DMS114 treated with DMSO at 0.1 percent for 48 hours (cell line): Measurements from ENCODE around the gene LETM1.

ENCODE experiments used
- DNase-seq: peaks from one replicate; lab custom pipeline; 2025; ENCODE audit not compliant: unreplicated experiment; lab: John Stamatoyannopoulos, UW

Gene LETM1

DNA sequence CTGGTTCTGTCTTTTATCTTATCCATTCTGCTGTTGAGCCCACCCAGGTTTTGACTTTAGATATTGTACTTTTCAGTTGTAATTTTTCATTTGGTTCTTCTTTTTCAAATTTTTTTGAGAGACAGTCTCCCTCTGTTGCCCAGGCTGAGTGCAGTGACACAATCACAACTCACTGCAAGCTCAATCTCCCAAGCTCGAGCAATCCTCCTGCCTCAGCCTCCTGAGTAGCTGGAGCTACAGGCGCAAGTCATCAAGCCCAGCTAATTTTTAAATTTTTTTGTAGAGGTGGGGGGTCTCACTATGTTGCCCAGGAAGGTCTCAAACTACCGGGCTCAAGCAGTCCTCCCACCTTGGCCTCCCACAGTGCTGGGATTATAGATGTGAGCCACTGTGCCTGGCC is 25.7 kb downstream of the LETM1 start:
- DNase-seq: no peak

DNA sequence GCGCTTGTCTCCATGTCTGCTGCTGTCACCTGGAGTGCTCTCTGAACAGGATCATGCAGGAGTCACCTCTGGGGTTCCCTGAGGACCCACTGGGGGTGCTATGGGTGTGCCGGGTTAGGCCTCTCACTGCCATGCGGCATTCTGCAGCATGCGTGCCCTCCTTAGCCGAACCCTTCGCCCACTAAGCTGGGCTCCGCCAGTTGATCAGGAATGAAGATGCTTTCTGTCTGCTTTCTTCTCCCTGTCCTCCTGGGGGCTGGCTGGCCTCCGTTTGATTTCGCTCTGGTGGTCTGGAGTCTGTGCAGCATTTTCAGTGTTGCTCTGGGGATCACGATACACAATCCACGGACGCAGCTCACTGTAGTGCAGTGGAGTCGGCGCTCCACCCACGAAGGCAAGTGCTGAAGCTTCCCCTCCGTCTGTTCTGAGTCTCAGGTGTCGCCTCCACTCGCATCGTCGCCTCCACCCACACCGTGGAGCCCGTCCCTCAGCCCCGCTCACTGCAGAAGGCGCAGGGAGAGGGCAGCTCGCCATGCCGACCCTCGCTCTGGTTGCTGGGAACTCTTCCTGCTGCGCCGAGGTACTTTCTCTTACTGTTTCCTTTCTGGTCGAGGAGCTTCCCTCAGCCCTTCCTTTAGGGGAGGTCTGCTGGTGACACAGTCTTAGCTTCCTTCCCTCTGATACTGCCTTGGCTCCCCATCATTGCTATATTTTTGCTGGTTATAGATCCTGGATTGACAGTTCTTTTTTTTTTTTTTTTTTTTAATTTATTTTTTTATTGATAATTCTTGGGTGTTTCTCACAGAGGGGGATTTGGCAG is 29.2 kb downstream of the LETM1 start:
- no peak for DNase-seq

DNA sequence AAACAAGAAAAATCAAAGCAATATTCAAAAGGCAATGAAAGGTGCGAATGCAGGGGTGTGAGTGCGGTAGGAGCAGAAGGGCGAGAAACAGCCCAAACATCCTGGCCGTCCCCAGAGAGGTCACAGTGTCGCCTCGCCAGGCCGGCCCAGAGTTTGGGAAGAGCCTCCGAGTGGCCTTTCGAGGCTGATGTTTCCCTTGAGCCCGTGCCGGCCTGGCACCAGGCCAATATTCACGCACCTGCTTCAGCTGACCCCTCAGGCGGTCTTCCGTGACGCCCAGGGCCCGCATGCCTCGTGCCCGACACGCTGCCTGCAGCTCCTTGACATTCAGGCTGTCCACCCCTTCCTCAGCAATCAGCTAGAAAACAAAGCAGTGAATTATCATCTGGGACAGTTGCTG is 30.6 kb downstream of the LETM1 start:
- no peak for DNase-seq

DNA sequence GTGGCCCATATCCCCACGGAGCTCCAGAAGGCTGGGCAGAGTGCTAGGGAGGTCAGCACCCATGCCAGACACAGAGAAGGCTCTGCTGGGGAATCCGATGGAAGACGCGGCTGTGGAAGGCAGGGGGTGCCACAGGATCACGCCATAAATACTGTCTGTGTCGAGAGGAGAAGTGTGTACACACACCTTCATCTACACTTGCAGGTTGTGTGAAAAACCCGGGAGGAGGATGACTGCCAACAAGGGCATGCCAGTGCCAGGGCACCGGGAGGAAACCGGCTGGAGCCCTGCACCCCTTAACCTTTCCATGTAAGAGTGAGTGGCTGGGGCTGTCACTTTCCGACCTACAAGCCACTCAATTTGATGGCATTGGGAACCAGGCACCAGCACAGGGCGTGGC is 31.2 kb downstream of the LETM1 start:
- DNase-seq: no peak

DNA sequence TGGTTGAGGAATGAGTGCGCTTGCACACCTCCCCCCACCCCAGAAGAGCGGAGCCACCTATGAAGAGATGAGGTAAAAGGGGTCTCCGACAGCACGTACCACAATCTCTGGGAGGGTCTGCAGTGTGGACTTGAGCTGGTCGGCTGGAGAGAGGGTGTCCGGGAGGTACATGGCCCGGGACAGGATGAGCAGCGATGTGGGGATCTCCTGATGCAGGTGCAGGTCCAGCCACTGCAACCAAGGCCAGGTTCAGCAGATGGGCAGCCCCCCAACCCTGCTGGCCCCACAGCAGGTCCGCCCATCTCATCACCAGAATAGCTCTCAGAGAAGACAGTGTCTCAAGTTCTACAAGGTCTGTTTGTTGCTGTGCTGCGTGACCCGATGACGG is 32.4 kb downstream of the LETM1 start:
- DNase-seq: no peak

DNA sequence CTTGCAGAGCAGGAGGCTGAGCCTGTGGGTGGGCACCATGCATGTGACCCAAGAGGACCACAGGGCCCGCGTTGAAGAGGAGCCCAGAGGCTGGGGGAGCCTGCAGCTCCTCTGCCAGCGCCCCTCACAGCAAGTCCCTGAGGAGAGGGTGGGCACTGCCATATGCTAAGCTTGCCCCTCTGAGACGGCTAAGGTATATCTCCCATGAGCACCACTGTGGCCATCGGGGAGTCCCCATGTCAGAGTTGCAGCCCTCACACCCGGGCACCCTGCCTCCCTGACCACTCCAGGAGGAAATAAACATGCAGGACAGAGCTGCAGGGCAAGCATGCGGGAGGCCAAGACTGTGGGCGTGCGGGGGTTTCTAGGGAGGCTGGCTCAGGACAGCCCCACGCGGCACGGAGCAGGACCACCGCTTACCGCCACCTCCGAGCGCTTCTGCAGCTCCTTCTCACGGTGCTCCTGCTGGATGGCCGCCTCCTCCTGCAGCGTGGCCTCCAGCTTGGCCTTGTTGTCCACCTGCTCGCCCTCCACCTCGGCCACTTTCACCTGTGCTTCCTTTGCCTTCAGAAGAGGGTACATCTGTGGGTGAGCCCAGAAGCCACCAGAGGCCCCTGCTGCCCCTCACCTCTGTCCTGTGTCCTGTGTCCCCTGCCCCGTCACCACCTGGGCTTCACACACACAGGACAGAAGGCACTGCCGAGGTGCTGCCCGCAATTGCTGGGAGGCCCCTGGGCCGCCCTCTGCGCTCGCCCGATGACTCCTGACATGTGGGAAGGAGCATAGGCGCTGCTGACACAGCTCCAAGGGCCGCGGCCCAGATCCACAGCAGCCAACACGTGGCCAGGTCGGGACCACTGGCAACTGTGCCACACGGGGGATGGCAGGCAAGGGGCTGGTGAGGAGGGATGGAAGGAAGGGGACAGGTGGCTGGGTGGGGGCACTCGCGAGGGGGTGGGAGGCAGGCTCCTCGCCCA is 33.1 kb downstream of the LETM1 start:
- DNase-seq: no peak

DNA sequence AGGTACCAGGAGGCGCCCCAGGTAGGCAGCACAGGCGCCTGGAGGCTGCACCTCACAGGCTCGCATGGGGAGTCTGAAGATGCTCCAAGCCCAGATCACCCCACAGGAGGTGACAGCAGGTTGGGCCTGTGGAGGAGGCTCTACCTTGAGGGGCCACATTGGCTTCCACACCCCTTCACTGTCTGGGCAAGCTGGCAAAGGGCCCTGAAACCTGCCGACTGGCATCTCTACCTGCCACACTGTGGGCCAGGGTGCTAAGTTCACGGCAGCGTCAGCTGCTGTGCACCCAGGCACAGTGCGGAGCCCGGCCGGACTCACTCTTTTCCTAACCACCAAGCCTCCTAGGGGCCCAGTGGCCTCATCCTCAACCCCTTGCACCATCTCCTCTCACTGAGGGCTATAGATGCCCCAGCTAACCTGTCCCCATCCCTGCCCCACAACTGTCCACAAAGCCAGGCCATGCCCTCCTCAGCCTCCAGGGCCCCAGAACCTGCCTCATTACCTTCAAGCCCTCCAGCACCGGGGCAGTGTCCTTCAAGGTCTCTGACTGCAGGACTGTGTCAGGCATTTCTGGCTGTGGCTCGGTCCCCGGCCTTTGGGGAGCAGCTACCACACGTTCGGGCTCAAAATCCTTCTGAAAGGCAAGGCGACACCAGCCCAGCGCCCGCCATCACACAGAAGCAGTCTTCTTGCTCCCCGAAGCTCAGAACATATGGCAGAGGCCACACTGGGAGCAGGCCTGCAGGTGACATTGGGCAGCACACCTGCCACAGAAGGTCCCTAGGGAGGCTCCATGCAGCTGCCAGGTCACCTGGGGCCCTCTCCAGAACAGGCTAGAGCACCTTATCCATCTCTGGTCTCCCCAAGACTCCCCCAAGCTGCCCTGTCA is 34.0 kb downstream of the LETM1 start:
- DNase-seq: no peak

DNA sequence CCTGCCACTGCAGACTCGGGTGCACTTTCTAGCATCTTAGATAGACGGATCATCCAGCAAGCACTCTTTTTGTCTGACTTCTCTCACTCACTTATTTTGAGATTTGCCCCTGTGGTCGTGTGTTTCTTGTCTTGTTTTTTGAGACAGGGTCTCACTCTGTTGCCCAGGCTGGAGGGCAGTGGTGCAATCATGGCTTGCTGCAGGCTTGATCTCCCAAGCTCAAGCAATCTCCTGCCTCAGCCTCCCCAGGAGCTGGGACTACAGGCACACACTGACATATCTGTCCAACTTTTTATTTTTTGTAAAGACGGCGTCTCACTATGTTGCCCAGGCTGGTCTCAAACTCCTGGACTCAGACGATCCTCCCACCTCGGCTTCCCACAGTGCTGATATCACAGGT is 36.1 kb downstream of the LETM1 start:
- DNase-seq: no peak

DNA sequence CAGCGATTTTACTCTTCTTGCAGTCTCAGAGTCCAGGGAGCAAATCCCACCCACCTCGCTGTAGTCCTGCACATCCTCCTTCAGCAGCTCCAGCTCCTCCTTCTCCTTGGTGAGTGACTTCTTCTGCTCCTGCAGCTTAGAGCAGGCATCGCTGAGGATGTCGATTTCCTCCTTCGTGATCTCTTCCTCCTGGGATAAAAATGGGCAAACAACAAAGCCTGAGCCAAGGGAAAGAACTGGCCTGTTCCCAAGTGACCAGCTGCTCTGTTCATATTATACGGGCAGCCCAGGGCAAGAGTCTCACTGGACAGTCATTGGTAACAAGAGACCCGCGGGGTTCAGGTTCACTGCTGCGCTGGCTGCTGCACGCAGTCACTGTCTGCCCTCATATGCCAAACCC is 36.7 kb downstream of the LETM1 start:
- no peak for DNase-seq

DNA sequence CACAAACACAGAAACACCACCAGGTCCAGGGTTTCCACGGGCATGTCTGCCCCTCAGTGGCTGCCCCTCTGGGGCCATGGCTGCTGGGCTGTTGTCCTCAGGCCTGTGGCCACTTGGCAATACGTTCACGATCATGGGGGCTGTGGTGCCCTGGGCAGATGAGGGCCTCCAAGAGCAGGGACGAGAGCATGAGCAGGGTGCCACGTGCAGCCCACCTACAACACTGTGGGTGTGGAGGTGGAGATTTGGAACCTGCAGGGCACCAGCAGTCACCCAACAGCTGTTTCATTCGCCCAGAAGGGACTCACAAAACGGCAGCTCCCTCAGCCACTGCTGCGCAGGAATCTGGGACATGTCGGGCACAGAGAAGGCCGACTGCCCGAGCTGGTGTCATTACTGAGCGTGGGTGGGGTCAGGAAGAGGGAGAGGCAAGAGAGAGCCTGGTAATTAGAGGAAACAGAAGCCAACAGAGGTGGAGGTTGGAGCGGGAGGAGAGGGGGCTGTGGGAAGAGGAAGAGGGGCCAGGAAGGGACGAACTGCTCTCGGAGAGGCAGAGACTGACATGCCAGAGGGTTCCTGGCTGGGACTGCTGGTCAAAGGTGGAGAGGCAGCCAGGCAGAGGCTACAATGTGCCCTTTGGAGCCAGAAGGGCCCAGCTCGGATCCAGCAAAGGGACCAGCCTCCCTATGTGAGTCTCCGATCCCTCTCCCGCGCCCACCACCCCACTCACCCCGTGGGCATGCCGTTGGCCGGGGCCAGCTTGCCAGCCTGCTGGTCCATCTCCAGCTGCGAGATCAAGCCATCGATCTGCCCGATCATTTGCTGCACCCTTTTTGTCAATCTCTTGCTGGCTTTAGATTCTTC is 39.7 kb downstream of the LETM1 start:
- no peak for DNase-seq

DNA sequence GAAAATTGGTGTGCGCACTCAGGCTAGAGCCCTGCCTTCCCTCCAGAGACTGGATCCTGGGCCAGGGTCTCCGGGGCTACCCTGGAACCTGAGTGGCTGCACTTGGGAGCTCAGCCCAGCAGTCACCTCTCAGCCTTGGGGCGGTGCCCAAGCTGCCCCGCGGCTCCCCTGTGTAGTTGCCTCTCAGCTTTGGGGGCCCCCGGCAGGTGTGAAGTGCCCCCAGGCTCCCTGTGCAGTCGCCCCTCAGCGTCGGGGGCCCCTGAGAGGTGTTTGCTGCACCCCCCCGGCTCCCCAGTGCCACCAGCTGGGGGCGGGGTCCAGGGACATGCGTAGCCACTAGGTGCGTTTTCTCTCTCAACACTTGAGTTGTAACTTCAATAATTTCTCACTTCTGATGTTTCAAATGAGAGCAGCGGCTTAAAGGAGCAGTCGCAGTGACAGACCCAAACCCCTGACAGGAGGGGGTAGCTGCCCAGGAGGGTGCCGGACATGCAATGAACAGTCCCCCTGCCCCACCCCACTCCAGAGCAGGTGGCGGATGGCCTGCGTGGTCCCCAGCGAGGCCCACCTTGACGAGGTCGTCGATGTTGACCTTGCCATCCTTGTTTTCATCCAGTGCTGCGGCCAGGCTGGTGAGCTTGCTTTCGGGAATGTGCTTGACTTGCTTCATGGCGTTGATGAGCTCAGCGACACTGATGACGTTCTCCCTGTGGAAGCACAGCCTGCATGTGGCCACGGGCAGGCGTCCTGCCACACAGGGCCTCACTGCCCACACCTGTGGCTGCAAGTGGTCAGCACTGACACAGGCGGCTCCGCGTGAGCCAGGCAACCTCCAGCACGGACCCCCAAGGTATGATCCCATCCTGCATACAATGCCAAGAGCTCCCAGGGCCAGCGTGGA is 40.6 kb downstream of the LETM1 start:
- DNase-seq: no peak

DNA sequence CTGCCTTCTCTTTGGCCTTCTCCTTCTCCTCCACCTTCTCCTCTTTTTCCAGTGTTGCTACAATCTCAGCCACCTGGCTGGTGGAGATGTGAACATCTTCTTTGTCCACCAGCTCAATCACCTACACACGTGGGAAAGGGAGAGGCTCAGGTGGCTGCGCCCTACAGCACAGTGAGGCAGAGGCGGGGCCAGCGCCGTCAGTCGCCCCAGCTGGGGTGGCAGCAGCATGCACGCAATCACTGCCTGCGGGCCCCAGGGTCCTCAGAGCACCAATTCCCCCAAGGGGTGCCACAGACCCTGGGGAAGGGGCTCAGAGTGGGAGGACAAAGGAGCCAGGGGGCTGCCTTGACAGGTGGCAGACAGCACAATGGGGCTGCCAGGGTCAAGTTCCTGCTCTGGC is 41.5 kb downstream of the LETM1 start:
- no peak for DNase-seq

DNA sequence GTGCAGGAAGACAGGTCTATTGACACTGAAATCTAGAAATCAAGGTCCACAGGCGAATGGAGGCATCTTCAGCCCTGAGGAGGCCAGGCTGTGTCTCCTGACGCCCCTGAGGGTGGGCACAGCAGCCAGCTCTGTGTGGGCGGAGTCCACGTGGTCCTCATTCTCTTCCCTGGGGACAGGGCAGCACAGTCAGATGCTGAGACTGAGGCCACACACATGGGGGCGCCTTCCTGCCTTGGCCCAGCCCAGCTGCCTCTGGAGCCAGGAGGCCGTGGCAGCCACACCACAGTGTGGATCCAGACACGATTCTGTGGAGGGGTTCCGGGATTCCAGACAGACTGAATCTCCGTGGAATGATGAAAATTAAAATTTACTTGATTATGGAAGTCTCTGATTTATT is 42.0 kb downstream of the LETM1 start:
- no peak for DNase-seq

DNA sequence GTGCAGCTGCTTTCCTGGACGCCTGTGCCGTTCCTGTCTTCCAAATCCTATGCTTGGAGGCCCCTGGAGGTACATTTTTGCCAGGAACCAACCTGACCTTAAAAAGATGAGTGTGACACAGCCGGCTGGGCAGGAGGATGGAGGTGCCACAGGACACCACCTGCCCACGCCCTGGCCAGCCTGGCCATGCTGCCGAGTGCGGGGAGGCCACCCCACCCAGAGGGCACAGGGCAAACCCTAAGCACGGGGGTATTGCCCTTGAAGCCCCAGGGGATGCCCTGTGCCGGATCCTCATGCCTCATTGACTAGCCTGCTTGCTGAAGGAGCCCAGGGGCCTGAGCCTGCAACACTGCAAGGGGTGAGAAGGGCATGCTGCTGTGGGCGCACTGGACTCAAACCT is 42.7 kb downstream of the LETM1 start:
- DNase-seq: no peak

DNA sequence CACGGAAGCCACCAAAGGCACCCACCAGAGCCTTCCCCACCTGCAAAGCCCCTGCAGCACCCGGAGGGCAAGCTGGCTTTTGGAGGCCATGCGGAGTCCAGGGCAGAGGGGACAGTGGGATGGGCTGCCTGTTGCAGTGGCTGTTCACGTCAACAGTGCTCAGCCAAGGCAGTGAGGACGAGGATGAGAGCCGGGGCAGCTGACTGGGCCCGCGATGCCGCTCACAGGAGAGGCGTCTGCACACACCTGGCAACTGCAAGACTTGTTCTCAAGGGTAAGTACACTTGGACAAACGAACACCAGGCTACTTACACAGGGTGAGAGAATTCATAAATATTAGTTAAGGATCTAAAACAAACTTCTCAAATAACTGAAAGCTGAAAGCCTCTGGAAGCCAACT is 43.2 kb downstream of the LETM1 start:
- no peak for DNase-seq

DNA sequence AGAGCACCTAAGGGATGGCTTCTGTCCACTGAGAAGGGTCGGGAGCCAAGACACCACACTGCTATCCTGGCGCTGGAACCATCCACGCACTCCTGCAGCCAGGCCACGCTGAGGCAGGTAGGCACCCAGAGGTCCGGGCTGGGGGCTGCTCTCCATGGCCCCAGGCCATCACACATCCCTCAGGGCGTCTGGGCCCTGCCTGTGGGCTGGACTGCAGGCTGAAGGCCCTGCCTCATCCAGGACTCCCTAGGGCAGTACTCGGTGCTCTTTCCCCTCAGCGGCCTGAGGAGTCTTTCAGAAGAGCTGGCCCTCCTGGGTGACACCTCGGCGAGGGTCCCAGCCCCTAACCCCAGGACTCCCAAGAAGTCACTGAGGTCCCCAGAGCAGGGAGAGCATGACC is 45.2 kb downstream of the LETM1 start:
- no peak for DNase-seq

DNA sequence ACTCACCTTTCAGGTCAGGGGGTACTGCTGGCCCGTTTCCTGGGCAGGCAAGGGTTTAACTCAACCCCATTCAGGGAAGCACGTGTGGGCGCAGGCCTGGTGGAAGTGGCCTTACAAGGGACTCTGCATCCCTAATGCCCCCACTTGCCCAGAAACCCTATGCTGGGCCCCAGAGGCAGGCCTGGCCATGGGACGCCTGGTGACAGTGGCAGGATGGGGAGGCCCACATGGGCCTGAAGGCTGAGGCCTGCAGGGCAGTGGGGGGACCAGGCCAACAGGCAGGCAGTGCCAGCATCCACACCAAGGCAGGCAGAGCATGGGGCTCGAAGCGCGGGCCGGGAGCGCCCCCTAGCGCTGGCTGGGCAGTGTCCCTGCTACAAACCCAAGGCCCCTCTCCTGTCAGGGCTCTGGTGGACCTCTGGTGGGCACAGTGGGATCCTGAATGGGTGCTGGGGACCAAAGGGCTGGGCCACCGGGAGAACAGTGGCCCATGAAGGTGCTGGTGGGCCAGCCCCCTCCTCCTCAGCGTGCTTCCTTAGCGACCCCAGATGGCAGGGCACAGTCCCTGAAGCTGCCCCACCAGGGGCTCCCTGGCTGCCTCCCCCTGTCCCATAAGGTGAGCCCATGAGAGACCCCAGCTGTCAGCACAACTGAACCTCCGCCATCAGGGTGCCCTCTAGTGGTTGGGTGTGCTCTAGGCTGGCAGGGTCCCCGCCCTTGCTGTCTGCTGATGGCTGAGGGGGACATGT is 46.0 kb downstream of the LETM1 start:
- no peak for DNase-seq
